ENCODE data around the gene KDELR3.

DNA sequence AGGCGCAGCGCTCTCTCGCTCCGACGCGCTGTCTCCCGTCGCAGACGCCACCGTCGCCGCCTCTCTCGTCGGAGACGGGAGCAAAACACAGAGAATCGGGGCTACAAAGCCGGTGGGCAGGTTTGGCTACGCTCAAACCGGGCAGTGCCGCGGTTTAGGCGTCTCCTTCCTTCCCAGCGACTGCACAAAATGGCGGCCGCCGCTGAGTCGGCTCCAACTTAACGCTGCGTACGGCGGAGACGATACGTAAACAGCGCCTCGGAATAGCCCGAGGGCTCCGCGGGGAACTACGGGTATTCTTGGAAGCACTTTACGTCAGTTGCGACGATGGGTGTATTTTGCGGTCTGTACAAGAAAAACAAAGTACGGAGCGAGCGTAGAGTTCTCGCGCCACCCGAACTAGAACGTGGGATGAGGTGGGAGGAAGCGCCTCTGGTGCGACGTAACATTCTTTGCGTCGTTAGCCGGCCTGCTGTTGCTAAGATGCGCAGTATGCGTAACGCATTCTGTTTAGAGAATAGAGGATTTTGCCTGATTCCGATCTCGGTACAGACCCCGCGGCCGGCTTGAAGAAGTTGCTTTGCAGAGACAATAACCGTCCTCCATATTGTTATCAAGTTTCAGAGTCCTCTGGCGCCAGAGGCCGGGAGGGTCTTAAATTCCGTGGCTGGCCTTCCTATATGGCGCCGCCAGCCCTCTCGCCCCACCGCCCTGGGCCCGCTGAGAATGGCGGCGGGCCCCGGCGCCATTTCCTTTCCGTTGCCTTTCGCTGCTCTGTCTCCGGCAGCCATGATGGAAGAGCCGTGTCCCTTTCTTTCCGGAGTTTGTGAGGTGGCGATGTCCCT, 38.4 kb downstream of the KDELR3 start, which contains the start of gene DDX17:
- peak; percentile 86 for TF ChIP-seq YY1 (IDR thresholded peaks at IDR 0.05; ENCODE audit: low read depth)
- TF ChIP-seq, protein P1, sequence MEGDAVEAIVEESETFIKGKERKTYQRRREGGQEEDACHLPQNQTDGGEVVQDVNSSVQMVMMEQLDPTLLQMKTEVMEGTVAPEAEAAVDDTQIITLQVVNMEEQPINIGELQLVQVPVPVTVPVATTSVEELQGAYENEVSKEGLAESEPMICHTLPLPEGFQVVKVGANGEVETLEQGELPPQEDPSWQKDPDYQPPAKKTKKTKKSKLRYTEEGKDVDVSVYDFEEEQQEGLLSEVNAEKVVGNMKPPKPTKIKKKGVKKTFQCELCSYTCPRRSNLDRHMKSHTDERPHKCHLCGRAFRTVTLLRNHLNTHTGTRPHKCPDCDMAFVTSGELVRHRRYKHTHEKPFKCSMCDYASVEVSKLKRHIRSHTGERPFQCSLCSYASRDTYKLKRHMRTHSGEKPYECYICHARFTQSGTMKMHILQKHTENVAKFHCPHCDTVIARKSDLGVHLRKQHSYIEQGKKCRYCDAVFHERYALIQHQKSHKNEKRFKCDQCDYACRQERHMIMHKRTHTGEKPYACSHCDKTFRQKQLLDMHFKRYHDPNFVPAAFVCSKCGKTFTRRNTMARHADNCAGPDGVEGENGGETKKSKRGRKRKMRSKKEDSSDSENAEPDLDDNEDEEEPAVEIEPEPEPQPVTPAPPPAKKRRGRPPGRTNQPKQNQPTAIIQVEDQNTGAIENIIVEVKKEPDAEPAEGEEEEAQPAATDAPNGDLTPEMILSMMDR (IDR thresholded peaks at IDR 0.05), result no peak
- TF ChIP-seq RAD21 (IDR thresholded peaks at IDR 0.05; ENCODE audit: low read length), result no peak
